Small intestine (tissue), 7 donors: ENCODE measurements around the gene JADE2. TPM values are rescaled to one million over a fixed set of nuclear protein-coding genes. Genes with fewer than 3 reads are reported as not detected.
A peak's percentile ranks its signal among the peaks of the same experiment; 100 is the strongest.
"Not testable (repeated sequence)": the region's sequence is repeated elsewhere in the genome, so short reads cannot be mapped to it uniquely, and the experiment has no call there.

ENCODE experiments used
- DNase-seq, 2 donors: peaks; one replicate each; pipeline versions ENCODE4 v3.0.0 to v3.0.0-alpha.2; 2013
- FAIRE-seq: peaks from 2 replicates; lab custom pipeline; 2012; peaks lifted over from hg19 to GRCh38; lab: Jason Lieb, UNC
- H3K27ac ChIP-seq, 3 donors: one replicate each; pipeline ENCODE4 v1.5.1; 2013; ENCODE audit warnings: low read length in 2 of 3, mild to moderate bottlenecking in 2 of 3, control low read depth in 1 of 3, inconsistent platforms in 1 of 3, low read depth in 1 of 3, moderate library complexity in 1 of 3
- H3K27me3 ChIP-seq, 3 donors: one replicate each; pipeline ENCODE4 v1.6.1; 2013; ENCODE audit warnings: low read length in 3 of 3, inconsistent platforms in 1 of 3; ENCODE audit not compliant: control insufficient read depth in 3 of 3, insufficient read depth in 3 of 3
- H3K36me3 ChIP-seq, 3 donors: one replicate each; pipeline ENCODE4 v1.6.1; 2013; ENCODE audit warnings: low read length in 3 of 3, inconsistent platforms in 1 of 3, low read depth in 1 of 3, mild to moderate bottlenecking in 1 of 3, moderate library complexity in 1 of 3; ENCODE audit not compliant: control insufficient read depth in 3 of 3, insufficient read depth in 2 of 3
- H3K4me1 ChIP-seq, 3 donors: one replicate each; pipeline ENCODE4 v1.6.1; 2013; ENCODE audit warnings: low read length in 2 of 3, inconsistent platforms in 1 of 3, low read depth in 1 of 3, mild to moderate bottlenecking in 1 of 3, moderate library complexity in 1 of 3; ENCODE audit not compliant: control insufficient read depth in 3 of 3, insufficient read depth in 2 of 3
- H3K4me3 ChIP-seq, 3 donors: one replicate each; pipeline ENCODE4 v1.5.1; 2013; ENCODE audit warnings: low read length in 3 of 3, control low read depth in 1 of 3, inconsistent platforms in 1 of 3, low read depth in 1 of 3, mild to moderate bottlenecking in 1 of 3, moderate library complexity in 1 of 3
- H3K9me3 ChIP-seq, 2 donors: one replicate each; pipeline ENCODE4 v1.6.1; 2013; ENCODE audit warnings: low read depth in 1 of 2, low read length in 1 of 2; ENCODE audit not compliant: control insufficient read depth in 2 of 2, insufficient read depth in 1 of 2
- WGBS, 3 donors: extraction: QIAGEN DNeasy Blood & Tissue Kit; methylation state at CpG; one replicate each; pipeline ENCODE4 v1.1.7; 2013; 5-methylcytosine and 5-hydroxymethylcytosine counted together
- polyA plus RNA-seq, 4 donors: library from polyadenylated mRNA; stranded (reverse) in 3 of 4; unstranded in 1 of 4; fragments of 200-250 nt in 3 of 4; fragments of 120-200 nt in 1 of 4; gene quantifications; one replicate each; pipeline versions ENCODE4 v1.2.1 to v1.2.3, GENCODE V29; 2013
- donor health status: healthy with polysubstance abuse.
- donor health status: control.
- donor health status: control.
- donor health status: Bipolar disorder and iron deficiency.
- donor health status: healthy.

The JADE2 gene
- polyA plus RNA-seq, 4 donors = 8.1 to 37.4 (median 16.3) TPM

GRCh38 chr5:134549714-134550113, 24.2 kb downstream of the JADE2 start:
- FAIRE-seq = no peak
- no peak overlapping the region for H3K27ac ChIP-seq
- 51 to 66% (median 65%) methylated on average over 3 of the region's 3 CpGs for WGBS, 3 donors
- no peak overlapping the region for H3K4me3 ChIP-seq
- peaks cover 0 to 10% (median 6%) of the 10 kb centered on the region in 3 donors for H3K4me1 ChIP-seq
- no peaks in the 10 kb centered on the region for H3K9me3 ChIP-seq
- H3K27me3 ChIP-seq = no peaks in the 10 kb centered on the region
- DNase-seq = no peak
- H3K36me3 ChIP-seq = peaks cover 0 to 80% (median 8%) of the 10 kb centered on the region in 3 donors

GRCh38 chr5:134550271-134551214, 25.1 kb downstream of the JADE2 start:
- H3K4me1 ChIP-seq = peaks cover 0 to 13% (median 12%) of the 10 kb centered on the region in 3 donors
- FAIRE-seq (no peak), DNase-seq (no peak)
- no peaks in the 10 kb centered on the region for H3K27me3 ChIP-seq
- no peaks in the 10 kb centered on the region for H3K9me3 ChIP-seq
- WGBS, 3 donors = 80 to 83% (median 80%) methylated on average over 13 of the region's 13 CpGs
- no peak overlapping the region for H3K27ac ChIP-seq
- H3K4me3 ChIP-seq = no peak overlapping the region
- peaks cover 0 to 84% (median 8%) of the 10 kb centered on the region in 3 donors for H3K36me3 ChIP-seq

GRCh38 chr5:134551901-134552300, 26.4 kb downstream of the JADE2 start:
- Histone ChIP-seq H3K9me3 (no peaks in the 10 kb centered on the region), H3K27me3 (no peaks in the 10 kb centered on the region), H3K27ac (peak overlapping the region in 2 of 3 donors; percentile 4 to 67), H3K4me3 (no peak overlapping the region), H3K36me3 (peaks cover 0 to 87% (median 2%) of the 10 kb centered on the region in 3 donors), H3K4me1 (peaks cover 0 to 13% (median 10%) of the 10 kb centered on the region in 3 donors)
- FAIRE-seq = no peak
- no peak for DNase-seq
- 79 to 93% (median 83%) methylated on average over 8 of the region's 8 CpGs for WGBS, 3 donors

GRCh38 chr5:134552301-134552700, 26.8 kb downstream of the JADE2 start:
- H3K36me3 ChIP-seq = peaks cover 0 to 85% (median 2%) of the 10 kb centered on the region in 3 donors
- DNase-seq (peak in 1 of 2 donors; percentile 81), FAIRE-seq (no peak)
- H3K27ac ChIP-seq = peak overlapping the region in 2 of 3 donors; percentile 4 to 67
- no peaks in the 10 kb centered on the region for H3K27me3 ChIP-seq
- H3K4me1 ChIP-seq = peaks cover 0 to 13% (median 8%) of the 10 kb centered on the region in 3 donors
- no peaks in the 10 kb centered on the region for H3K9me3 ChIP-seq
- 47 to 63% (median 49%) methylated on average over 3 of the region's 3 CpGs for WGBS, 3 donors
- no peak overlapping the region for H3K4me3 ChIP-seq

- H3K9me3 ChIP-seq, FAIRE-seq: not testable (repeated sequence)
- peaks cover 0 to 82% (median 2%) of the 10 kb centered on the region in 3 donors for H3K36me3 ChIP-seq
Measured at GRCh38 chr5:134552716-134553115, 27.2 kb downstream of the JADE2 start.

GRCh38 chr5:134553821-134554267, 28.4 kb downstream of the JADE2 start:
- H3K36me3 ChIP-seq = peaks cover 0 to 76% (median 2%) of the 10 kb centered on the region in 3 donors
- peaks cover 0 to 13% (median 8%) of the 10 kb centered on the region in 3 donors for H3K4me1 ChIP-seq
- no peaks in the 10 kb centered on the region for H3K27me3 ChIP-seq
- H3K27ac ChIP-seq = peak overlapping the region in 2 of 3 donors; percentile 6 to 31
- FAIRE-seq (no peak), DNase-seq (peak in 1 of 2 donors; percentile 35)
- WGBS, 3 donors = 39 to 59% (median 43%) methylated on average over 6 of the region's 6 CpGs
- no peaks in the 10 kb centered on the region for H3K9me3 ChIP-seq
- no peak overlapping the region for H3K4me3 ChIP-seq

More at GRCh38 chr5:134552716-134553115, 27.2 kb downstream of the JADE2 start:
- WGBS, 3 donors = 65 to 84% (median 65%) methylated on average over 7 of the region's 7 CpGs
- H3K4me1 ChIP-seq = peaks cover 0 to 13% (median 8%) of the 10 kb centered on the region in 3 donors
- not testable (repeated sequence) for H3K4me3 ChIP-seq, H3K27me3 ChIP-seq
- H3K27ac ChIP-seq = peak overlapping the region in 1 of 3 donors; percentile 57
- DNase-seq = peak in 1 of 2 donors; percentile 48

- H3K4me3 ChIP-seq = no peak overlapping the region
- 41 to 45% (median 43%) methylated on average over 15 of the region's 15 CpGs for WGBS, 3 donors
- peaks cover under 1 to 76% (median 7%) of the 10 kb centered on the region in 3 donors for H3K36me3 ChIP-seq
- H3K27me3 ChIP-seq = no peaks in the 10 kb centered on the region
- H3K9me3 ChIP-seq = no peaks in the 10 kb centered on the region
- H3K4me1 ChIP-seq = peaks cover 0 to 13% (median 8%) of the 10 kb centered on the region in 3 donors
- DNase-seq (peak; percentile 28 to 40), FAIRE-seq (no peak)
- H3K27ac ChIP-seq = peak overlapping the region; percentile 37 to 57 (median 45)
Measured at GRCh38 chr5:134554319-134555222, 29.1 kb downstream of the JADE2 start.
